Muscle of leg (tissue), 16 donors: Measurements from ENCODE around the gene URB1. TPM values are rescaled to one million over a fixed set of nuclear protein-coding genes. Genes with fewer than 3 reads are reported as not detected.
"Not testable (repeated sequence)": the region's sequence is repeated elsewhere in the genome, so short reads cannot be mapped to it uniquely, and the experiment has no call there.

ENCODE experiments used
- DNase-seq: peaks from one replicate; pipeline ENCODE4 v3.0.0; 2013
- H3K27ac ChIP-seq: one replicate; pipeline ENCODE4 v1.5.1; 2013; ENCODE audit warnings: mild to moderate bottlenecking, low read length, control low read depth
- H3K27me3 ChIP-seq: one replicate; pipeline ENCODE4 v1.6.1; 2013; ENCODE audit warnings: low read length; ENCODE audit not compliant: control insufficient read depth, insufficient read depth
- H3K36me3 ChIP-seq: one replicate; pipeline ENCODE4 v1.6.1; 2013; ENCODE audit warnings: low read length; ENCODE audit not compliant: control insufficient read depth, insufficient read depth
- H3K4me1 ChIP-seq: one replicate; pipeline ENCODE4 v1.6.1; 2013; ENCODE audit warnings: low read length; ENCODE audit not compliant: control insufficient read depth, insufficient read depth
- H3K4me3 ChIP-seq: one replicate; pipeline ENCODE4 v1.5.1; 2013; ENCODE audit warnings: low read length, control low read depth
- H3K9me3 ChIP-seq: replicated peaks from 2 replicates; pipeline ENCODE4 v1.6.1; 2013; ENCODE audit warnings: low read depth, low read length; ENCODE audit not compliant: control insufficient read depth
- WGBS: methylation state at CpG from one replicate; pipeline ENCODE4 v1.1.5; 2013; ENCODE audit warnings: missing lambda C conversion rate; ENCODE audit not compliant: insufficient coverage; 5-methylcytosine and 5-hydroxymethylcytosine counted together
- long read RNA-seq, 11 donors: transcript quantifications; one replicate each; lab custom pipeline, GENCODE V29; 2026
- polyA plus RNA-seq, 8 donors: library from polyadenylated mRNA; unstranded; fragments of 120-200 nt; gene quantifications; one replicate each; pipeline versions ENCODE4 v1.2.1 to v1.2.3, GENCODE V29; 2013; ENCODE audit warnings: inconsistent platforms in 1 of 8, low replicate concordance in 1 of 8; ENCODE audit not compliant: insufficient read length in 8 of 8, insufficient read depth in 1 of 8
- total RNA-seq: library from RNA; stranded (reverse); fragments of 120-200 nt; gene quantifications from one replicate; pipeline ENCODE4 v1.2.4, GENCODE V29; 2013

URB1 gene, protein sequence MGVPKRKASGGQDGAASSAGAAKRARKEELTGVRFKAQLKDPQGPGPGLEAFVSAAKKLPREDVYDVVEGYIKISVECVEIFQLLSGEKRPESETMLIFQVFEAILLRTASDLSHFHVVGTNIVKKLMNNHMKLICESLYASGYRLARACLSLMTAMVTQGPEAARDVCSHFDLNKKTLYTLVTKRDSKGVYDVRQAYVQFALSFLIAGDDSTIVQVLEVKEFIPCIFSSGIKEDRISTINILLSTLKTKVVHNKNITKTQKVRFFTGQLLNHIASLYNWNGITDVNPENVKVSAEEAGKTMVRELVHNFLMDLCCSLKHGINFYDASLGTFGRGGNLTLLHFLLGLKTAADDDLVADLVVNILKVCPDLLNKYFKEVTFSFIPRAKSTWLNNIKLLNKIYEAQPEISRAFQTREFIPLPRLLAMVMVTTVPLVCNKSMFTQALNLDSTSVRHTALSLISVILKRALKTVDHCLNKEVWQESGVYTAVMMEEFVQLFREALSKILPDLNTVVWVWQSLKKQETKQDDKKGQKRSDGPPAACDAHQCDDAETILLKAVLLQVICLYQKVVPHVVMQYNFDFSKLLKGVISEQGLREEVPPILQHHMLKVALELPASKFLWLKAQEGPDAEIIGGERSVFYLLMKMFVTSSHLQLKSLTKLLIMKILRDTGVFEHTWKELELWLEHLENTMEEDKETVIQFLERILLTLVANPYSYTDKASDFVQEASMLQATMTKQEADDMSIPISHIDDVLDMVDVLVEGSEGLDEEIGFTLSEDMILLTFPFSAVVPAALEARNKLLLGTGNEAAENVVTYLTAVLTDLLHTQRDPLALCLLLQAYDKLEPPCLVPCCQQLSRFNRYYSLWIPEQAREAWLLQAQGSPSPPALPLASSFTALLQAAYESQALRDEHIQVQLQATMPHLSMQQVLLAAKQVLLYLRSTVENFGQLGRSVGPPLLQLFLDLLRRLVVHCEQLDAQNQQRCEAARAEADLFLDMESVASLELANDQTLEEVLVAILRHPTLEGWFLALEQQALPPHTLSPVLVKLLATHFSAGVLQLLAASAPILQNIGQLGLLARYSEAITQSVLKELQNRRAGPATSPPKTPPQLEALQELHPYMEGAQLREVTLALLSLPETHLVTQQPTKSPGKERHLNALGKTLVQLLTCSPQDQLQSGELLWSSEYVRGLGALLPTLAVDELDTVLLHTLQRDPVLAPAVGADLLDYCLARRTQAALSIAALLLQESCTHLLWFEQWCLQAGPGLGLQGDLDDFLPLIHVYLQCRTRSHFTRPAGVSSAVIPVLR (N-terminal part only)
- total RNA-seq (11.5 TPM), polyA plus RNA-seq (10 to 100 TPM in 7 of 8 donors, 1 to 10 TPM in 1; 9.7 to 16.6 (median 13.4) TPM)
- long read RNA-seq, donor 1 = 0 reads
- long read RNA-seq, donor 2 = 0 reads
- long read RNA-seq, donor 3, partial matches to known transcripts = 0 of 1 reads
- long read RNA-seq, donor 3, other reads (novel, unspliced or antisense) = 0 of 1 reads
- long read RNA-seq, donor 4 = 0 reads
- long read RNA-seq, donor 5 = 0 reads
- long read RNA-seq, donor 6 = 0 reads
- long read RNA-seq, donor 7 = 0 reads
- long read RNA-seq, donor 8 = 0 reads
- long read RNA-seq, donor 9 = 0 reads
- long read RNA-seq, donor 10 = 0 reads
- long read RNA-seq, donor 11 = 0 reads

DNA sequence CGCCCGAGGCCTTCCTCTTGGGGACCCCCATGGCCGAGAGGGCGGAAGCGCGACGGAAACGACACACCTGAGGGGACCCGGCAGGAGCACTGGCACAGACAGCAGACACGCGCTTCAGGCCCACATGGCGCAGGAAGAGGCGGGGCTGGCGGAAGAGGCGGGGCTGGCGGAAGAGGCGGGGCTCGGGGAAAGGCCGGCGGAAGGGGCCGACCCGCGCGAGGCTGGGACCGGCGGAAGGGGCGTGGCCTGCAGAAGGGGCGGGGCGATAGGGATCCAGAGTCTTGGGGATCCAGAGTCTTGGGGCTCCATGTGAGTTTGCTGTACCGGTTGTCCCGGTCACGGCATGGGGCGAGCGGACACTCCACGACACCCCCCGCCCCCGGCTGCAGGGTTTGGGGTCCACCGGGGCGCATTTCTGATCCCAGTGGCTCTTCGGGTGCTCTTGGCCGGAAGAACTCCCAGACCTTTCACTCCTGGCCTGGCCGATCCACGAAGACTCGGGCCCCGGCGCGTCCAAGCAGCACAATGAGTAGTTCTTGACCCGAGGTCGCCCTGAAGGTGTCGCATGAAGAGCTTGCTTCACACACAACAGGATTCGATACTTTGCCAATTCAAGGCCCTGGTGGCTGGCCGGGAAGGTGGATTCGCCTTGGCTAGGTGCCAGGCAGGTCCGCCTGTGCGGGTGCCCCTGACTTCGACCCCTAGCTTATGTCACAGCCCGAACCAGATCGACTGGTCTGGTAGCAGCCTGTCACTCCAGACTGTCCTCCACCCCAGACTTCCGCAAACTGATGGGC lies at the start of gene URB1:
Gene URB1, minus strand, starts transcription at position 133 of the 797 bp plus-strand sequence. Its CDS starts 102 bp downstream, at position 31.
- Histone ChIP-seq H3K27ac (peak within 1 kb of the TSS; percentile 78), H3K4me3 (peak within 1 kb of the TSS; percentile 92), H3K9me3 (no peaks in the 10 kb centered on the region), H3K36me3 (peaks cover 14% of the 10 kb centered on the region), H3K4me1 (peaks cover 14% of the 10 kb centered on the region), H3K27me3 (peaks cover 8% of the 10 kb centered on the region)
- DNase-seq = peak; percentile 90
- WGBS = 8% methylated on average over 51 of the region's 59 CpGs

DNA sequence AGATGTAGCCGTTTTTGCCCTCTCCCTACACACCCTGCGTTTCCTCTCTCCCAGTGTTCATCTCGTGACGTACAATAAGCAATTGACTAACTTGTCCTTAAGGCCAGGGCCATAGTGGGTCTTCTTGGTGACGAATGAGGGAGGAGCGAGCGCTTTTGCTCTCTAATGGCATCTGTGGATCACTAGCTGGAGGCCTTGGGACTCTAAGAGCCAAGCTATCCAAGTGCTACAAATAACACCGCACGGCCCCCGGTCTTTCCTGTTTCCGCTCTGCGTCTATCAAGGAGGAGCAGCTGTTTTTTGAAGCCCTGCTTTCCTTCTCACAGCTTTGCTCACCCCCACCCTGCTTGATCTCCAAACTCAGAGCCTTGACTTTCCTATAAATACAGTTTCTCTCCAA lies 44.9 kb upstream of the URB1 start:
- H3K36me3 ChIP-seq = no peaks in the 10 kb centered on the region
- no peak overlapping the region for H3K4me3 ChIP-seq
- H3K4me1 ChIP-seq = no peaks in the 10 kb centered on the region
- peak; percentile 15 for DNase-seq
- no peaks in the 10 kb centered on the region for H3K27me3 ChIP-seq
- 59% methylated on average over 5 of the region's 12 CpGs for WGBS
- H3K27ac ChIP-seq = no peak overlapping the region
- no peaks in the 10 kb centered on the region for H3K9me3 ChIP-seq

DNA sequence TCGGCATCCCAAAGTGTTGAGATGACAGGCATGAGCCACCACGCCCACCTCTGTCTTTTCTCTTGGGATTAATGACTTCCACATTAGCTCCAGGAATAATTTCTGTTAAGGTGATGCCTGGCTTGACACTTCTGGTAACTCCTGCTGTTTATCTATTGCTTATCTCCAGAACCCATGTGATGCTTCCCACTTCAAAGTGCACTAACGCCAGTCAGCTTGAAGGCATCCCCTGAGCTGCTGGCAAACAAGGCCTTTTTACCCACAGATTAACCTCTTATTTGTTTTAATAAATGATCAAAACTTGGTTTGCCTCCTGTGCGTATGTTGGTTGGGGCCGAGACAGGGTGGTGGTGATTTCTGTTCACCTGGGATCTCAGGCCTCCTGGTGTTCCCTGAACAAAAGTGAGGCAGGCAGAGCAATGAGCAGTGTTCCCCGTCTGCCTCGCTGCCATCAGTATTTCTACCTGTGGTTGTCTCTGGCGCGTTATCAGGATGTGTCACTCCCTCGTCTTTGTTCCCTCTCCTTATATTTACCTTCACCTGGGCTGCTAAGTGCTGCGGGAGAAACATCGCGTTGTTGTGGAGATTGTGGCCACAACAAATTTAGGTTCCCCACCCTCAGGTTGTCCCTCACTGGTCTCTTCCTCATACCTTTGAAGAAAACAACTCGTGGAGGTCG lies 40.3 kb upstream of the URB1 start:
- H3K4me3 ChIP-seq, DNase-seq, H3K36me3 ChIP-seq, H3K9me3 ChIP-seq, H3K27ac ChIP-seq, H3K27me3 ChIP-seq, H3K4me1 ChIP-seq: not testable (repeated sequence)
- 71% methylated on average over 3 of the region's 15 CpGs for WGBS

- H3K4me1 ChIP-seq = no peaks in the 10 kb centered on the region
- no peak overlapping the region for H3K27ac ChIP-seq
- H3K9me3 ChIP-seq = no peaks in the 10 kb centered on the region
- 55% methylated on average over 3 of the region's 10 CpGs for WGBS
- no peaks in the 10 kb centered on the region for H3K27me3 ChIP-seq
- no peak overlapping the region for H3K4me3 ChIP-seq
- no peaks in the 10 kb centered on the region for H3K36me3 ChIP-seq
- no peak for DNase-seq
Observed at GRCh38 chr21:32427958-32428623, 35.3 kb upstream of the URB1 start.

DNA sequence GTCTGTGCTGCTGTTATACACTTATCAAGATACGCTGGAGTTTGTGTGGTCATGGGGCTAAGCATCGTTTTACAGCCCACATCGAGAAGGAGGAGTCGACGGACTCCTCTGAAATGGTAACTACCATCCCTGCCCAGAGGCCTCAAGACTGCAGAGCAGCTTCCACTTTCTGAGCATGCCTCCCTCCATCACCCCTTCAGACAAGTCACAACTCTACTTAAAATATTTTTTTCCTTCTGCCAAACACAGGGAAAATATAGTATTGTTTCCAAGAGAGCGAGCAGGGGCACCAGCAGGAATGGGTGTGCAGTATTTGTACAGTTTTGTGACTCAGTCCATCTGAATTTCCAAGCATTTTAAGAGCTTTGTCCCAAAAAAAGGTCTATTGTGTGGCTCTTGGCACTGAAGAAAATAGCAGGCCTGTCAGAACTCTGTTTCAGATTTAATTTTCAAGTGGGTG lies 33.8 kb upstream of the URB1 start:
- H3K4me1 ChIP-seq = no peaks in the 10 kb centered on the region
- no peaks in the 10 kb centered on the region for H3K27me3 ChIP-seq
- H3K9me3 ChIP-seq = peaks cover 5% of the 10 kb centered on the region
- no peak for DNase-seq
- no peak overlapping the region for H3K27ac ChIP-seq
- no peak overlapping the region for H3K4me3 ChIP-seq
- 51% methylated on average over 4 of the region's 6 CpGs for WGBS
- no peaks in the 10 kb centered on the region for H3K36me3 ChIP-seq

DNA sequence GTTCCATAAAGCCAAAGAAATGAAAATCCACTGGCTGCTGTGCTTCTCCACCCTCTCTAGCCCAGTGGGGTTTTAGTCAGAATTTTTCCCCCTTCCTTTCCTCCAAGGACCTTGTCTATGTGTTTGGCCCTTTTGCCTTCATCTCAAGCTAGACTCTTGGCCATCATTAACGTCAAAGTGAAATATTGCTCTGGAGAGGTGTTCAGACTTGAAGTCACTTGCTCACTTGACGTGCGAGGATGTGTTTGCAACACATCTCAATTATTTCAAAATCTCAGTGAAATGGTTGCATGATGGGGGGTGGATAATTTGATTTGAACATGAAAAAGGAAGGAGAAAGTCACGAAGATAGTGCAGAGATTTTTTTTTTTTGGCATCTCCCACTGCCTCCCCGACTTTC lies 33.3 kb upstream of the URB1 start:
- no CpG with 5 or more reads among the region's 5 CpGs for WGBS
- H3K9me3 ChIP-seq = peaks cover 5% of the 10 kb centered on the region
- no peak for DNase-seq
- H3K27me3 ChIP-seq = no peaks in the 10 kb centered on the region
- H3K4me1 ChIP-seq = no peaks in the 10 kb centered on the region
- no peaks in the 10 kb centered on the region for H3K36me3 ChIP-seq
- no peak overlapping the region for H3K4me3 ChIP-seq
- H3K27ac ChIP-seq = no peak overlapping the region

- Histone ChIP-seq H3K36me3 (no peaks in the 10 kb centered on the region), H3K4me3 (no peak overlapping the region), H3K9me3 (peaks cover 5% of the 10 kb centered on the region), H3K27me3 (no peaks in the 10 kb centered on the region), H3K27ac (no peak overlapping the region), H3K4me1 (no peaks in the 10 kb centered on the region)
- no peak for DNase-seq
- 77% methylated on average over 4 of the region's 4 CpGs for WGBS
Observed at GRCh38 chr21:32425628-32426027, 32.8 kb upstream of the URB1 start.

DNA sequence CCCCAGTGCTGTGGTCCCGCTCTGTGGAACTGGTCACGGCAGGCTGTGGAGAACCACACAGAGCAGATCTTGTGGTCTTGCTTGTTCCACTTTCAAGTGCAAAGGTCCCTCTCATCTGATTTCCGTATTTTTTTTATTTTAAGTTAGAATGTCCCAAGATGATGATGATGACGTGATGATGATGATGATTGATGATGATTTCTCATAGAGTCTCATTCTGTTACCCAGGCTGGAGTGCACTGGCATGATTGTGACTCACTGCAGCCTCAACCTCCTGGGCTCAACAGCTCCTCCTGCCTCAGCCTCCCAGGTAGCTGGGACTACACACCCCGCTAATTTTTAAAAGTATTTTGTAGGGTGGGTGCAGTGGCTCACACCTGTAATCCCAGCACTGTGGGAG lies 31.9 kb upstream of the URB1 start:
- Histone ChIP-seq H3K36me3 (no peaks in the 10 kb centered on the region), H3K4me3 (no peak overlapping the region), H3K27me3 (no peaks in the 10 kb centered on the region), H3K4me1 (no peaks in the 10 kb centered on the region), H3K9me3 (peaks cover 5% of the 10 kb centered on the region), H3K27ac (no peak overlapping the region)
- 100% methylated on average over 2 of the region's 5 CpGs for WGBS
- DNase-seq = no peak
